Vagina (tissue), 2 donors: ENCODE data around the gene DGKI.

Experiments used
- CTCF ChIP-seq, 3 experiments: fragments of 450-650 bp in 2 of 3; fragments of 200-600 bp in 1 of 3; sonication (generic) in 1 of 3; IDR thresholded peaks; one replicate each; pipeline ENCODE4 v1.5.1; 2017 to 2019; ENCODE audit warnings: antibody characterized with exemption in 3 of 3, mild to moderate bottlenecking in 2 of 3, moderate library complexity in 2 of 3
- POLR2AphosphoS5 ChIP-seq, 2 donors: sonication (generic); formaldehyde crosslinking; IDR thresholded peaks; one replicate each; pipeline ENCODE4 v1.9.0; 2017; ENCODE audit warnings: antibody characterized with exemption in 2 of 2, mild to moderate bottlenecking in 2 of 2, low read depth in 1 of 2; ENCODE audit not compliant: insufficient read depth in 1 of 2

- TF ChIP-seq CTCF (IDR thresholded peaks at IDR 0.05), result no peak
- no peak for TF ChIP-seq POLR2AphosphoS5 (IDR thresholded peaks at IDR 0.05; ENCODE audit: insufficient read depth in 1 of 2, low read depth in 1 of 2)
Observed at GRCh38 chr7:137501562-137501961, 345.2 kb downstream of the DGKI start.
